ENCODE data around the gene FMN2.

The FMN2 gene

DNA sequence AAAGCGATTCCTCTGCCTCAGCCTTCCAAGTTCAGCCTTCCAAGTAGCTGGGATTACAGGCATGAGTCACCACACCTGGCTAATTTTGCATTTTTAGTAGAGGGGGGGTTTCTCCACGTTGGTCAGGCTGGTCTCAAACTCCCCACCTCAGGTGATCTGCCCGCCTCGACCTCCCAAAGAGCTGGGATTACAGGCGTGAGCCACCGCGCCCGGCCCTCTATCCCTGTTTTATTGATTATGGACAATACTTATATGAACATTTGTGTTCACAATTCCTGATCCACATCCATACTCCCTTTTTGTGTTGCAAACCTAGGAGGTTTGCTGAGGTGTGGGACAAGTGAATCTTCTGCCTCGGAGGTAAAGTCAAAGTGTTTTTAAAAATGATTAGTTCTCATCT, 275.0 kb downstream of the FMN2 start:
- no peak overlapping the region for H3K27ac ChIP-seq
- TF ChIP-seq, protein P1, sequence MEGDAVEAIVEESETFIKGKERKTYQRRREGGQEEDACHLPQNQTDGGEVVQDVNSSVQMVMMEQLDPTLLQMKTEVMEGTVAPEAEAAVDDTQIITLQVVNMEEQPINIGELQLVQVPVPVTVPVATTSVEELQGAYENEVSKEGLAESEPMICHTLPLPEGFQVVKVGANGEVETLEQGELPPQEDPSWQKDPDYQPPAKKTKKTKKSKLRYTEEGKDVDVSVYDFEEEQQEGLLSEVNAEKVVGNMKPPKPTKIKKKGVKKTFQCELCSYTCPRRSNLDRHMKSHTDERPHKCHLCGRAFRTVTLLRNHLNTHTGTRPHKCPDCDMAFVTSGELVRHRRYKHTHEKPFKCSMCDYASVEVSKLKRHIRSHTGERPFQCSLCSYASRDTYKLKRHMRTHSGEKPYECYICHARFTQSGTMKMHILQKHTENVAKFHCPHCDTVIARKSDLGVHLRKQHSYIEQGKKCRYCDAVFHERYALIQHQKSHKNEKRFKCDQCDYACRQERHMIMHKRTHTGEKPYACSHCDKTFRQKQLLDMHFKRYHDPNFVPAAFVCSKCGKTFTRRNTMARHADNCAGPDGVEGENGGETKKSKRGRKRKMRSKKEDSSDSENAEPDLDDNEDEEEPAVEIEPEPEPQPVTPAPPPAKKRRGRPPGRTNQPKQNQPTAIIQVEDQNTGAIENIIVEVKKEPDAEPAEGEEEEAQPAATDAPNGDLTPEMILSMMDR (IDR thresholded peaks at IDR 0.05): no peak
- TF ChIP-seq ZFX (IDR thresholded peaks at IDR 0.05; ENCODE audit: borderline replicate concordance): no peak

DNA sequence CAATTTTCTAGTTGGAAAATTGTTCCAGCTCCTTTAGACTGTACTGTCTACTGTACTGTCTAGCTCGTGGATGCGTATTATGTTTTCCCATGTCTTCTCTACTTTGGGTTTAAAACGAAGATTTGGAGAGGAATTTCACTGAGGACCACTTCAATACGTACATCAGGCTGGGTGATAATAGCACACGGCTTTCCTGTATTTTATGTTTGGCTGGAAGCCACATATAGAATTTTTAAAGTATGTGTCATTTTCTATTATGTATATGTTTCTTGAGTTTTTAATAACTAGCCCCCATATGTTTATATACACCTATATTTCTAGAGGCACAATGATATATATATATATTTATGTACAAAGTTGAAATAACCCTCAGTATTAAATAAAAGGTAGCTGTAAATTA, 293.9 kb downstream of the FMN2 start:
- TF ChIP-seq ZFX (IDR thresholded peaks at IDR 0.05; ENCODE audit: borderline replicate concordance): no peak
- TF ChIP-seq, protein P1 (IDR thresholded peaks at IDR 0.05): no peak
- no peak overlapping the region for H3K27ac ChIP-seq

DNA sequence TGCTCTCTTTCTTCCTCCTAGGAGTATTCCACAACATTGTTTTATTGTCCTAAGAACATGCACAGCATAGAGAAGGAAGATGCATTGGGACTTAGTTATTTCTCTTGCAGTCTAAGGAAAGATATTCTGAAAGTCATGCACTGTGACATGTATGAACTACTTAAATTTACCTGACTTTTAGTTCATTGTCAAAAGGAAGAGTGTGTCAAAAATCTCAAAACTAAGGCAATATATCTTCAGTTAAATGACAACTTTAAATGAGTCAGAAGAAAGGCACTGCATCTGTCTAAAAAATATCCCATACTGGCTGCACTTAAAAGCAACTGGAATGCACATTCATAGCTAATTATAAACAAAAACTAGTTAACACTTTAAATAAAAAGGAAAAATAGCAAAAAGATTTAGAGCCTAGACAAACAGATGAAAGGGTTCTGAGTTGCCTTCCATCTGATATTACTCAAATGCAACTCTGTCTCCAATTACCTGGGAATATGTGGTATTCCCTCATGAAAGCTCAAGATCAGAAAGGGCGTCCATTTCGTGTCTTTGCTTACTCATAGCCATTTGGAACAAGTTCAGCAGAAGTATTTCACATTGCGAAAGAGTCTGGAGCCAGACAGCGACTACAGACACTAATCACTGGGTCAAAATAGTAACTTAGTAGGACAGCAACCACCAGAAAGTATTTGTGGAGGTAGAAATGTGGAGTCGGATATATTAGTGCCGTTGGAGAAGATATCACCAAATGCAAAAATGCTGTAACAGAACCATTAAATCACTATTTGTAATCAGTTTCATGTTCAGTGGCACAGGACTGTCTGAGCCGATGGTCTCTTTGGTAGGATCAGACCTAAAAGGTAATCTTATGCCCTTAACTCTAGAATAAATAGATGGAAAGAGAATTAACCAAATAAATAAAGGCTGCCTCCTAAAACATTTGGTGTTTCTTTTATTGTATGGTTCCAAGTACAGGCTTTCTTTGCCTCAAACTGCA, 294.6 kb downstream of the FMN2 start:
- H3K27ac ChIP-seq: no peak overlapping the region
- TF ChIP-seq ZFX (IDR thresholded peaks at IDR 0.05; ENCODE audit: borderline replicate concordance): no peak
- TF ChIP-seq, protein P1 (IDR thresholded peaks at IDR 0.05): no peak

DNA sequence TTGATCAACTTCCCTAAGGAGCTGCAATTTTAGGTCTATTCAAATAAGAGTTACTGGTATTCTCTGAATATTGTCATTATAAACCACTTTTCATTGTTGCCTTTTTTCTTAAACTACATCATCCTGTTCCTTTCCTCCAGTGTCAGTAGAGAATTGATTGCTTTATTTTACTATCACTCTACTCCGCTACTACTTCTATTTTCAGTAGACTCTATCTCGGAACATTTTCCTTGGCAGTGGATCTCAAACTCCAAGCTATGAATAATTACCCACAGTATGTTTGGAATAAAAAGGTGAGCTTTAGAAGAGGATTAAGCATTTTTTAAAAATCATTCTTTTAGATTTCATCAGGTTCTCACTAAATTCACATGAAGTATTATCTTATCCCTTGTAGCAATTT, 295.4 kb downstream of the FMN2 start:
- TF ChIP-seq ZFX (IDR thresholded peaks at IDR 0.05; ENCODE audit: borderline replicate concordance): no peak
- TF ChIP-seq, protein P1 (IDR thresholded peaks at IDR 0.05): no peak
- no peak overlapping the region for H3K27ac ChIP-seq

DNA sequence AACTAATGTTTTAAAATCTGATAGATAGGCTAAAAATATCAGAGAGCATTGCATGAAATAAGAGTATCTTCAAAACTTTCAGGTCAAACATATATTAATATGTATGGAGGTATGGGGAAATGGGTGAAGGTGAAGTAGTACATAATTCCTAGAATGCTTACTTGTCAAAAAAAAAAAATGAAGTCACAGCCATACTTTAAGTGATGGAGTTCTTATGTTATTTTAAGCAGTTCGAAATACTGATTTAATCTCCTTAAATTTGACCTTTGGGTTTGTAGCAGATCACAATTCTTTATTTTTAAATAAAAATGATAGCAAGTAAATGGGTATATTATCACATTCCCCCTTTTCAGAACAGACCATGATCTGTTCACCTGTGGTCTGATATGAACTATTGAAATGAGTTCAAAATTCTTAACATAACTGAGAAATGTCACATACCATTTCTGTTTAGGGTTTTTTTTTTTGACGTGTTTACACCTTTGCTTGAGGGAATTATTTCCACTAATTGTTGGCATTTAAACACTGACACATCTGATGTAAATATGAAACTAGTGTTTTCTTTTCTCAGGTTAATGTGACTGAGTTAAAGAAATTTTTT, 300.1 kb downstream of the FMN2 start:
- H3K27ac ChIP-seq: no peak overlapping the region
- TF ChIP-seq ZFX (IDR thresholded peaks at IDR 0.05; ENCODE audit: borderline replicate concordance): no peak
- TF ChIP-seq, protein P1 (IDR thresholded peaks at IDR 0.05): no peak

DNA sequence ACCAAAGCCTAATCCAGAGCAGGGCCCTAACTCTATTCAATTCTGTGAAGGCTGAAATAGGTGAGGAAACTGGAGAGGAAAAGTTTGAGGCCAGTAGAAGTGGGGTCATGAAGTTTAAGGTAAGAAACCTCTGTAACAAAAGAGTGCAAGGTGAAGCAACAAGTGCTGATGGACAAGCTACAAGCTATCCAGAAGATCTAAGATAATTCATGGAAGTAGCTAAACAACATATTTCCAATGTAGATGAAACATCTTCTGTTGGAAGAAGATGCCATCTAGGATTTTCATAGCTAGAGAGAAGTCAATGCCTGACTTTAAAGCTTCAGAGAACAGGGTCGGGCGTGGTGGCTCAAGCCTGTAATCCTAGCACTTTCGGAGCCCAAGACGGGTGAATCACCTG, 302.7 kb downstream of the FMN2 start:
- TF ChIP-seq ZFX (IDR thresholded peaks at IDR 0.05; ENCODE audit: borderline replicate concordance): no peak
- TF ChIP-seq, protein P1 (IDR thresholded peaks at IDR 0.05): no peak
- H3K27ac ChIP-seq: no peak overlapping the region

DNA sequence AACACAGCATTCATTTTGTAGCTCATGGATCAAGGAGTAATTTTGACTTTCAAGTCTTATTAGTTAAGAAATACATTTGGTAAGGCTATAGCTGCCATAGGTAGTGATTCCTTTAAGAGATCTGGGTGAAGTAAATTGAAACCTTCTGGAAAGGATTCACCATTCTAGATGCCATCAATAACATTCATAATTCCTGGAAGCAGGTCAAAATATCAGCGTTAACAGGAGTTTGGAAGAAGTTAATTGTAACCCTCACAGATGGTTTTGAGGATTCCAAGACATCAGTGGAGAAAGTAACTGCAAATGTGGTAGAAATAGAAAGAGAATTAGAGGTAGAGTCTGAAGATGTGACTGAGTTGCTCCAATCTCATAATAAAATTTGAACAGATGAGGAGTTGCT, 303.7 kb downstream of the FMN2 start:
- TF ChIP-seq, protein P1 (IDR thresholded peaks at IDR 0.05): no peak
- TF ChIP-seq ZFX (IDR thresholded peaks at IDR 0.05; ENCODE audit: borderline replicate concordance): no peak
- no peak overlapping the region for H3K27ac ChIP-seq
